Vagina (tissue), 2 donors: Measurements from ENCODE around the gene FLT1.

ENCODE experiments used
- CTCF ChIP-seq, 3 experiments: fragments of 450-650 bp in 2 of 3; fragments of 200-600 bp in 1 of 3; sonication (generic) in 1 of 3; IDR thresholded peaks; one replicate each; pipeline ENCODE4 v1.5.1; 2017 to 2019; ENCODE audit warnings: antibody characterized with exemption in 3 of 3, mild to moderate bottlenecking in 2 of 3, moderate library complexity in 2 of 3
- POLR2A ChIP-seq, 2 donors: fragments of 450-650 bp; IDR thresholded peaks; one replicate each; pipeline ENCODE4 v1.6.1; 2017; ENCODE audit warnings: antibody characterized with exemption in 2 of 2, mild to moderate bottlenecking in 2 of 2, moderate library complexity in 2 of 2

GRCh38 chr13:28483313-28483931 is 11.5 kb downstream of the FLT1 start:
- TF ChIP-seq POLR2A (IDR thresholded peaks at IDR 0.05): no peak
- TF ChIP-seq CTCF (IDR thresholded peaks at IDR 0.05): no peak
